ENCODE data around the gene USP22.

GRCh38 chr17:21017861-21018260, 24.9 kb downstream of the USP22 start:
- no peak for TF ChIP-seq CTCF (IDR thresholded peaks at IDR 0.05)
- no peak for TF ChIP-seq POLR2AphosphoS5 (IDR thresholded peaks at IDR 0.05; ENCODE audit: low read depth, low read length)
